OCI-LY7 (cell line): ENCODE data around the gene TMTC2.

ENCODE experiments used
- EZH2phosphoT487 ChIP-seq: fragments of 200-600 bp; sonication (generic); IDR thresholded peaks from 2 replicates; pipeline ENCODE4 v1.6.1; 2018; ENCODE audit warnings: low read depth, borderline replicate concordance, mild to moderate bottlenecking, mixed run types, antibody characterized with exemption, low read length, moderate library complexity, mixed read lengths
- TF ChIP-seq, protein P1 (sequence below): fragments of 200-600 bp; sonication (generic); conservative IDR thresholded peaks from 2 replicates; pipeline ENCODE4 v1.5.1; 2014; ENCODE audit warnings: mild to moderate bottlenecking, antibody characterized with exemption, low read length, moderate library complexity, mixed read lengths

DNA sequence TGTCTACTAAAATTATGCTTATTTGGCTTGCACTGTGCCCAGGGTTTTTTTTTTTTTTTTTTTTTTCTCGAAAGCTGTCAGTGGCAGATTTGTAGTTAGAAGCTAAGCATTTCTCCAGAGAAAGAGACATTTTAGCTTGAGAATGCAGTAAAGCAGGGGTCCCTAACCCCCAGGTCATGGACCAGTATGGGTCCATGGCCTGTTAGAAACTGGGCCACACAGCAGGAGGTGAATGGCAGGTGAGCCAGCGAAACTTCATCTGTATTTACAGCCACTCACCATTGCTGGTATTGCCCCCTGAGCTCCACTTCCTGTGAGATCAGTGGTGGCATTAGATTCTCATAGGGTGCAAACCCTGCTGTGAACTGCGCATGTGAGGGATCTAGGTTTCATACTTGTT lies 73.7 kb downstream of the TMTC2 start:
- TF ChIP-seq, protein P1, sequence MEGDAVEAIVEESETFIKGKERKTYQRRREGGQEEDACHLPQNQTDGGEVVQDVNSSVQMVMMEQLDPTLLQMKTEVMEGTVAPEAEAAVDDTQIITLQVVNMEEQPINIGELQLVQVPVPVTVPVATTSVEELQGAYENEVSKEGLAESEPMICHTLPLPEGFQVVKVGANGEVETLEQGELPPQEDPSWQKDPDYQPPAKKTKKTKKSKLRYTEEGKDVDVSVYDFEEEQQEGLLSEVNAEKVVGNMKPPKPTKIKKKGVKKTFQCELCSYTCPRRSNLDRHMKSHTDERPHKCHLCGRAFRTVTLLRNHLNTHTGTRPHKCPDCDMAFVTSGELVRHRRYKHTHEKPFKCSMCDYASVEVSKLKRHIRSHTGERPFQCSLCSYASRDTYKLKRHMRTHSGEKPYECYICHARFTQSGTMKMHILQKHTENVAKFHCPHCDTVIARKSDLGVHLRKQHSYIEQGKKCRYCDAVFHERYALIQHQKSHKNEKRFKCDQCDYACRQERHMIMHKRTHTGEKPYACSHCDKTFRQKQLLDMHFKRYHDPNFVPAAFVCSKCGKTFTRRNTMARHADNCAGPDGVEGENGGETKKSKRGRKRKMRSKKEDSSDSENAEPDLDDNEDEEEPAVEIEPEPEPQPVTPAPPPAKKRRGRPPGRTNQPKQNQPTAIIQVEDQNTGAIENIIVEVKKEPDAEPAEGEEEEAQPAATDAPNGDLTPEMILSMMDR = no peak
- TF ChIP-seq EZH2phosphoT487 = no peak
